CD4-positive, alpha-beta T cell treated with Interferon alpha-2 for 1 hour (primary cell): ENCODE results near the gene DCLK1.

Experiments used
- DNase-seq, 2 donors: peaks; one replicate each; pipeline ENCODE4 v3.0.0-alpha.2; 2020 to 2022

Gene DCLK1

GRCh38 chr13:35891507-35892441 is 239.4 kb downstream of the DCLK1 start:
- DNase-seq = no peak

DNA sequence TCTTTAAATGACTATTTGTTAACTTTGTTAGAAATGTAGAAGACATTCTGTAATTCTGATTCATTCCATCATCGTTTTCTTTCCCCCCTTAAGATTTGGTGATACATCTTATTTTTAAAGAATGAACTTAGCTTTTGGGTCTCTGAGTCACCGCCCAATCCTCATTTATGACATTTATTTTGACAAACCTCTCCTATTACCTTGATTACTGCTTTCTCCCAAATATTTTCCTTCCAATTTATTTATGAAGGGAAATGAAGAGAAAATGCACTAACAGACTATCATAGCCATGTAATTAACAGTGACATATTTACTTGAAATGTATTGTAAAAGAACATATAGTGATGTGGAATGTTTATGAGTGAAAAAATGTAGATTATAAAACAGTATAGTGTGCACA is 241.6 kb downstream of the DCLK1 start:
- DNase-seq = no peak

DNA sequence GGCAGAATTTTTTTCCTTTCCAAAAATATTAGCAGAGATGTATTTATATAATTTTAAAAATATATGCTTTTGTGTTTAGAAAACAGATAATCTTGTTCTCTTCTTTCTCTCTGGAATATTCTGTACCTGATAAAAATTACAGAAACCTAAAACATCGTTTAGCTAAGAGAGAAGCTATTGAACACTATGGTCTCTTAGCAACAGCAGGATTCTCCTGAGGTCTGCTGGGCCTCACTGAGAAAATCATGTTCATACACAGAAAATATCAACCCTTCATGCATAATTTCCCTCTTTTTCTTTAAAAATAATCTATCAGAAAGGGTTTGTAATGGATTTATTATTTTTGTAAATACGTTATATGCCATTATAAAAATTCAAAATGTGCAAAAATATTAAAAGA is 242.2 kb downstream of the DCLK1 start:
- DNase-seq = no peak

- no peak for DNase-seq
These were observed 242.7 kb downstream of the DCLK1 start for GRCh38 chr13:35888457-35888883.

- no peak for DNase-seq
These were observed 244.0 kb downstream of the DCLK1 start for GRCh38 chr13:35887115-35887666.

- no peak for DNase-seq
These were observed 244.7 kb downstream of the DCLK1 start for GRCh38 chr13:35886332-35887114.

DNA sequence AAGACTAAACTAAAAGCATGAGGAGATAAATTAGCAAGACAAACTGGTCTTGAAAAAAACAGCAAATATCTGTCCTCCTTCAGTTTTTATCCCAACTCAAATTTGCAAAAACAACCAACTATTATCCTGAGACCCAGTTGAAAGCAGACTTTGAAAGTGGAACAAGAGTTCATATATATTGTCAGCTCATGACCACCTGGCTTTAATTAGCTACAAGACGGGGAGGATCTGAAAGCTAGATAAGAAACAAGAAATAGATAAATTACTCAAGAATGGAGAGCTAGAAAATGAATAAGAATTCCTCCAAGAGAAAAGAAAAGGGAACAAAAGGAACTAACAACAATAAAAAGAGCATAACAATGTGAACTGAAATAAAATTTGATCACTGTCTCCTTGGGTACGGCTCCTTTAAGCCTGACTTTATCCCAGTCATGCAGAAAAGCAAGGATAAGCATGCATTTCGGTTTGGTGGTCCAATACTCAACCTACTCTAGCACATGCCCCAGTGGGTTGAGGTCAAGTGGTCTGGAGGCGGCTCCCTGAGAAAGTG is 246.9 kb downstream of the DCLK1 start:
- no peak for DNase-seq

DNA sequence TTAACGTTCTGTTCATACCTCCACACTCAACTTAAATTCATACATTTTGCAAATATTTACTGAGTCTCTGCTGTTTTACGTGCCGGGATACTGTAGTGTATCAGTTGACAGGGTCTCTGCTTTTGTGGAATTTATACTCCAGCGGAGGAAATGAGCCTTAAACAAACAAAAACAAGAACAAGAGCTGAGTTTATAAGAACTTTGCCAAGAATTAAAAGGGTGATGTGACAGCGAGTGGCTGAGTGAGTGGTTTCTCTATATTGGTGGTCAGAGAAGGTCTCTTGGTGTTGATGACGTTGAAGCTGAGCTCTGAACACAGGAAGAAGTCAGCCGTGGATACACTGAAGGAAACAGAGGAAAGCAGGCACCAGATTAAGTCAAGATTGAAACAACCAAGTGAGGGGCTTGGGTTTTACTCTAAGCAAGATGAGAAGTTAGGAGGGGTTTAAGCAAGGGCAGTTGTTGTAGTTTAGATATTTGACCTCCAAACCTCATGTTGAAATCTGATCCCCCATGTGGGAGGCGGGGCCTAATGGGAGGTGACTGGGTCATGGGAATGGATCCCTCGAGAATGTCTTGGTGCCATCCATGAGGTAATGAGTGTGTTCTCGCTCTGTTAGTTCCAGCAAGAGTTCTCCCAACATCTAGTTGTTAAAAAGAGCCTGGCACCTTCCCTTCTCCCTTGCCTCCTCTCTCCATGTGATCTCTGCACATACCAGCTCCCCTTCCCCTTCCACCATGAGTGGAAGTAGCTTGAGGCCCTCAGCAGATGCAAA is 248.3 kb downstream of the DCLK1 start:
- no peak for DNase-seq

GRCh38 chr13:35881360-35881759 is 249.8 kb downstream of the DCLK1 start:
- DNase-seq = no peak

- no peak for DNase-seq
These were observed 252.1 kb downstream of the DCLK1 start for GRCh38 chr13:35879111-35879510.

DNA sequence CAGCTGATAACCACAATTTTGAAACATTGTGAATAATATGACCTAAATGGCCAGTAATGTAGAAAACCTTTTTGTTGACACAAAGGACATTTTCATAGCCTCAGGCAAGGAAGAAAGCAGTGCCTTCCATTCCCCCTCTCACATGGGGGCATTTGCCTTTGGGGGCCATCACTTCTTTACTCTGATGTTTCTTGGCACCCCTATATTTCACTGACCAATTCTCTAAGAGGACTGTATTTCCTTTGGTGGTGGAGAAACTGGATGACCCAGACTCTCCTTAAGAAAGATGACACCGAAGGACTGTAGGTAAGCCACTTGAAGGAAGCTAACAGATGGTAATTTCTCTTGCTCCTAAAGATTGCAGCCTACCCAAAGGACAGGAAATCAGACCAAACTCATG is 254.6 kb downstream of the DCLK1 start:
- DNase-seq = no peak

GRCh38 chr13:35874704-35875103 is 256.5 kb downstream of the DCLK1 start:
- DNase-seq = no peak

GRCh38 chr13:35872369-35872768 is 258.8 kb downstream of the DCLK1 start:
- no peak for DNase-seq

DNA sequence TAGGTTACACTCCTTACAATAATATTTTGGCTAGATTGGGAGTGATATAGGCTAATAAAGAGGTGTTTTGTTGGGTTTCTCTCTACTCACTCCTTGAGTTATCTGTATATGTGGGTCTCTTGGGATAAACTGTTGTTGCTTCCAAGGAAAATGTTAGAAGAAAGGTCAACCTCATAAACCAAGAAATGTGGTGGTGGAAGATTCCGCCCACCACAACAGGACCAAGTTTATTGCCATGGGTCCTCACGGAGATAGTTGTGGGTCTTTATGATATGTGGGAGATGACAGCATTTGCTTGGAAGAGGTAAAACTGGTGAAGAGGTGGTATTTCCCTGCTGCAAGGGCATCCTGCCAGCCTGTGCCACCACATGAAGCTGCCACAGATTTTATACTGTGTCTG is 259.6 kb downstream of the DCLK1 start:
- no peak for DNase-seq

DNA sequence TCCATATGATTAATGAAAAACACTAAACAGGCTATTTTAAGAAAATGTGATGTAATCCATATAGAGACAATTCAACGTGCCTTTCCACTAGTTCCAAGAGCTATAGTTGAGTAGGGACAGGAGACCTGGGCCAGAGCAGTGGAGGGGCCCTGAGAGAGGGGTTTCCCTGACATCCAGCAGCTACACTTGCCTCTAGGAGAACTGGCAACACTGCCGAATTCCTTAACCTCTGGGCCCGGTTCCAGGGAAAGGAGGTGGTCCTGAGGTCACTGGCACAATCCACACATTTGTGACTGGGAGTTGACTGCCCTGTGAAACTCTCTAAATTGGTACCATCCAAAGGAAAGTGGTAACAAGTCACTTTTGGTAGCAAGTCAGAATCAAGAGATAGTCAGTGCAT is 264.4 kb downstream of the DCLK1 start:
- no peak for DNase-seq

GRCh38 chr13:35865341-35866240 is 265.6 kb downstream of the DCLK1 start:
- DNase-seq = no peak

GRCh38 chr13:35860661-35861060 is 270.5 kb downstream of the DCLK1 start:
- no peak for DNase-seq

- no peak for DNase-seq
These were observed 271.2 kb downstream of the DCLK1 start for GRCh38 chr13:35859981-35860380.

- DNase-seq = no peak
These were observed 272.5 kb downstream of the DCLK1 start for GRCh38 chr13:35858665-35859064.

DNA sequence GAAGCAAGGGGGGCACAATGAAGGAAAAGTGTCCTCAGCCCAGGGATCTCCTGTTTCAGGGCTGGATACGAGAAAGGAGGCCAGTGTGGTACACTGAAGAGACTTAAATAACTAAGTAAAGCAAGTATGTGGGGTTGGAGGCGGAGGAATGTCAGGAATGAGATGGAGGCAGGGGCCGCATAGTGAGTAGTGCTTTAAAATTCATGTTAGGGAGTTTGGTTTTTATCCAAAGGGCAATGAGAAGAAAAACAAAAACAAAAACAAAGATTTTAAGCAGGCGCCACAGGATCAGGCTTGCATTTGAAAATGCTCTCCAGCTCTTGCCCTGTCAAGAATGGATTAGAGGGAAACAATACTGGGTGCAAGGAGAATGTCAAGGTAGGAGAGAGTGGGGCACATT is 273.4 kb downstream of the DCLK1 start:
- DNase-seq = no peak

- no peak for DNase-seq
These were observed 274.3 kb downstream of the DCLK1 start for GRCh38 chr13:35856721-35857364.
